ENCODE results near the gene GFRA1.

GFRA1 gene

GRCh38 chr10:116101616-116102315 lies 171.2 kb downstream of the GFRA1 start:
- Histone ChIP-seq H3K9ac (ENCODE audit: low read depth, low read length) (no peak overlapping the region), H3K79me2 (ENCODE audit: insufficient read depth, low read length) (no peaks in the 10 kb centered on the region), H3K9me3 (ENCODE audit: insufficient read depth, low read length, severe bottlenecking) (peaks cover 2% of the 10 kb centered on the region), H3K4me3 (ENCODE audit: low read depth in 1 of 2, low read length in 2 of 2) (no peak overlapping the region), H3K4me1 (ENCODE audit: insufficient read depth, low read length) (no peaks in the 10 kb centered on the region), H4K20me1 (ENCODE audit: insufficient read depth, low read length) (no peaks in the 10 kb centered on the region), H3K4me2 (ENCODE audit: insufficient read depth, low read length) (no peak overlapping the region), H2AFZ (ENCODE audit: low read depth, low read length) (no peak overlapping the region), H3K27me3 (ENCODE audit: insufficient read depth, low read length, poor library complexity) (no peaks in the 10 kb centered on the region), H3K36me3 (ENCODE audit: insufficient read depth, low read length) (no peaks in the 10 kb centered on the region), H3K27ac (ENCODE audit: low read length) (no peak overlapping the region)
- DNase-seq = no peak
- no peak for ATAC-seq (ENCODE audit: insufficient read depth, low read depth)
- no peak for TF ChIP-seq CTCF (IDR thresholded peaks at IDR 0.05; ENCODE audit: borderline replicate concordance, extremely low read depth, low read length, poor library complexity, severe bottlenecking)
- no peak for TF ChIP-seq EZH2 (IDR thresholded peaks at IDR 0.05; ENCODE audit: borderline replicate concordance, low read depth, low read length, severe bottlenecking)

GRCh38 chr10:116100984-116101383 lies 172.0 kb downstream of the GFRA1 start:
- Histone ChIP-seq H4K20me1 (ENCODE audit: insufficient read depth, low read length) (no peaks in the 10 kb centered on the region), H3K27ac (ENCODE audit: low read length) (no peak overlapping the region), H3K4me1 (ENCODE audit: insufficient read depth, low read length) (no peaks in the 10 kb centered on the region), H2AFZ (ENCODE audit: low read depth, low read length) (no peak overlapping the region), H3K9me3 (ENCODE audit: insufficient read depth, low read length, severe bottlenecking) (peaks cover 2% of the 10 kb centered on the region), H3K4me2 (ENCODE audit: insufficient read depth, low read length) (no peak overlapping the region), H3K4me3 (ENCODE audit: low read depth in 1 of 2, low read length in 2 of 2) (no peak overlapping the region), H3K9ac (ENCODE audit: low read depth, low read length) (no peak overlapping the region), H3K27me3 (ENCODE audit: insufficient read depth, low read length, poor library complexity) (no peaks in the 10 kb centered on the region), H3K36me3 (ENCODE audit: insufficient read depth, low read length) (no peaks in the 10 kb centered on the region), H3K79me2 (ENCODE audit: insufficient read depth, low read length) (no peaks in the 10 kb centered on the region)
- DNase-seq = no peak
- no peak for ATAC-seq (ENCODE audit: insufficient read depth, low read depth)
- no peak for TF ChIP-seq CTCF (IDR thresholded peaks at IDR 0.05; ENCODE audit: borderline replicate concordance, extremely low read depth, low read length, poor library complexity, severe bottlenecking)
- TF ChIP-seq EZH2 (IDR thresholded peaks at IDR 0.05; ENCODE audit: borderline replicate concordance, low read depth, low read length, severe bottlenecking) = no peak

- ATAC-seq (ENCODE audit: insufficient read depth, low read depth) = no peak
- H3K27me3 ChIP-seq (ENCODE audit: insufficient read depth, low read length, poor library complexity) = no peaks in the 10 kb centered on the region
These were observed 174.0 kb downstream of the GFRA1 start for GRCh38 chr10:116099023-116099420.

More at GRCh38 chr10:116099023-116099420, 174.0 kb downstream of the GFRA1 start:
- Histone ChIP-seq H3K36me3 (ENCODE audit: insufficient read depth, low read length) (no peaks in the 10 kb centered on the region), H3K79me2 (ENCODE audit: insufficient read depth, low read length) (no peaks in the 10 kb centered on the region), H3K9me3 (ENCODE audit: insufficient read depth, low read length, severe bottlenecking) (peaks cover 2% of the 10 kb centered on the region), H3K4me1 (ENCODE audit: insufficient read depth, low read length) (no peaks in the 10 kb centered on the region), H3K4me2 (ENCODE audit: insufficient read depth, low read length) (no peak overlapping the region), H2AFZ (ENCODE audit: low read depth, low read length) (no peak overlapping the region), H4K20me1 (ENCODE audit: insufficient read depth, low read length) (no peaks in the 10 kb centered on the region), H3K4me3 (ENCODE audit: low read depth in 1 of 2, low read length in 2 of 2) (no peak overlapping the region), H3K9ac (ENCODE audit: low read depth, low read length) (no peak overlapping the region), H3K27ac (ENCODE audit: low read length) (no peak overlapping the region)
- no peak for TF ChIP-seq EZH2 (IDR thresholded peaks at IDR 0.05; ENCODE audit: borderline replicate concordance, low read depth, low read length, severe bottlenecking)
- no peak for TF ChIP-seq CTCF (IDR thresholded peaks at IDR 0.05; ENCODE audit: borderline replicate concordance, extremely low read depth, low read length, poor library complexity, severe bottlenecking)
- no peak for DNase-seq
